Vagina (tissue), 2 donors: ENCODE data around the gene CCDC184.

Experiments used
- CTCF ChIP-seq, 3 experiments: fragments of 450-650 bp in 2 of 3; fragments of 200-600 bp in 1 of 3; sonication (generic) in 1 of 3; IDR thresholded peaks; one replicate each; pipeline ENCODE4 v1.5.1; 2017 to 2019; ENCODE audit warnings: antibody characterized with exemption in 3 of 3, mild to moderate bottlenecking in 2 of 3, moderate library complexity in 2 of 3
- POLR2A ChIP-seq, 2 donors: fragments of 450-650 bp; IDR thresholded peaks; one replicate each; pipeline ENCODE4 v1.6.1; 2017; ENCODE audit warnings: antibody characterized with exemption in 2 of 2, mild to moderate bottlenecking in 2 of 2, moderate library complexity in 2 of 2

- TF ChIP-seq CTCF (IDR thresholded peaks at IDR 0.05) = no peak
- TF ChIP-seq POLR2A (IDR thresholded peaks at IDR 0.05) = no peak
These were observed 16.4 kb downstream of the CCDC184 start for GRCh38 chr12:48199774-48200221.
